Stimulated activated CD8-positive, alpha-beta memory T cell treated with anti-CD3 and anti-CD28 coated beads, Interleukin-15, amount 100 ng/mL, for 48 hours (primary cell): Measurements from ENCODE around the gene ARMC7.
"Not testable (repeated sequence)": the region's sequence is repeated elsewhere in the genome, so short reads cannot be mapped to it uniquely, and the experiment has no call there.

ENCODE experiments used
- DNase-seq, 2 donors: peaks; one replicate each; pipeline ENCODE4 v3.0.0-alpha.2; 2020; ENCODE audit warnings: low read depth in 2 of 2

Gene ARMC7

DNA sequence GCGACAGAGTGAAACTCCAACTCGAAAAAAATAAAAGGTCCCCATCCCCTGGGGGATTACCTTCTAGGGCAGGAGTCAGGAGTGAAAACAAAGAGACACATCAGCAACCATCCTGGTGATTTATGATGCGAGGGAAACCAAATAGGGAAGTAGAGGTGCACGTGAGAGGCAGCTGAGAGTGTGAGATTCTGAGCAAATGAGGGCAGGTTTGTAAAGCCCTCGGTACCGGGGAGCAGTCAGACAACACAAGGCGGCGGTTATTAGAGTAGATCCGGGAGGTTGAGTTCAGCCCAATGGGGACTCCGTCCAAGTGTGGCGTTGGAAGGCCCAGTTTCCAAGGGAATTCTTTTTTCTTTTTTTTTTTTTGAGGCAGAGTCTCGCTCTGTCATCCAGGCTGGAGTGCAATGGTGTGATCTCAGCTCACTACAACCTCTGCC is 7.4 kb upstream of the ARMC7 start:
- no peak for DNase-seq

DNA sequence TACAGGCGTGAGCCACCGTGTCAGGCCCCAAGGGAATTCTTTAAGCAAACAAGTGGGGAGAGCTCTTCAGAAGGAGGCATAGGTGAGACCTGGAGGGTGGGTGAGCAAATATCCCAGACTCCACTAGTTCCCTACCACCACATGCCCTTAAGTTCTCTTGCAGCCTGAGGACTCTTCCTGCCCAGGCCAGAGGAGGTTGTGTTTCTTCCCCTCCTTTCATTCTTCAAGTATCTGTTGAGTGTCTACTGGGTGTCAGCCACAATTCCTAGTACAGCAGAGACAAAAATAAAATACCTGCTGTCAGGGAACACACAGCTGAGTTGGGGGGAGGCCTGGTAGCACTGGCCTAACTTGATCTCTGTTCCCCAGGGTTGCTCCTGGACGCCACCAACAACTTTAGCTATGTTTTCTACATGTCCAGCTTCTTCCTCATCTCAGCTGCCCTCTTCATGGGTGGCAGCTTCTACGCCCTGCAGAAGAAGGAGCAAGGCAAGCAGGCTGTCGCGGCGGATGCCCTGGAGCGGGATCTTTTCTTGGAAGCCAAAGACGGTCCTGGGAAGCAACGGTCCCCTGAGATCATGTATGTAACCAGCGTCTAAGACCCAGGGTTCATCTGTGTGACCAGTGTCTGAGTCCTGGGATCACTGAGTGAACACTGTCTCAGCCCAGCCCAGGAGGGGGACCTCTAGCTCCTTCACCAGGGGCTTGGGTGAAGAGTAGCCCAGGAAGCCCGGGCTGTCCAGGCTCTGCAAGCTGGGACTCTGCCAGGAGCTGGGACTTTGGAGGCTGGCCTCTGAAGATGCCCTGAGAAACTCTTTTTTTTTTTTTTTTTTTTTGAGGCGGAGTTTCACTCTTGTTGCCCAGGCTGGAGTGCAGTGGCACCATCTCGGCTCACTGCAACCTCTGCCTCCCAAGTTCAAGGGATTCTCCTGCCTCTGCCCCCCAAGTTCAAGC is 5.9 kb upstream of the ARMC7 start:
- no peak for DNase-seq

DNA sequence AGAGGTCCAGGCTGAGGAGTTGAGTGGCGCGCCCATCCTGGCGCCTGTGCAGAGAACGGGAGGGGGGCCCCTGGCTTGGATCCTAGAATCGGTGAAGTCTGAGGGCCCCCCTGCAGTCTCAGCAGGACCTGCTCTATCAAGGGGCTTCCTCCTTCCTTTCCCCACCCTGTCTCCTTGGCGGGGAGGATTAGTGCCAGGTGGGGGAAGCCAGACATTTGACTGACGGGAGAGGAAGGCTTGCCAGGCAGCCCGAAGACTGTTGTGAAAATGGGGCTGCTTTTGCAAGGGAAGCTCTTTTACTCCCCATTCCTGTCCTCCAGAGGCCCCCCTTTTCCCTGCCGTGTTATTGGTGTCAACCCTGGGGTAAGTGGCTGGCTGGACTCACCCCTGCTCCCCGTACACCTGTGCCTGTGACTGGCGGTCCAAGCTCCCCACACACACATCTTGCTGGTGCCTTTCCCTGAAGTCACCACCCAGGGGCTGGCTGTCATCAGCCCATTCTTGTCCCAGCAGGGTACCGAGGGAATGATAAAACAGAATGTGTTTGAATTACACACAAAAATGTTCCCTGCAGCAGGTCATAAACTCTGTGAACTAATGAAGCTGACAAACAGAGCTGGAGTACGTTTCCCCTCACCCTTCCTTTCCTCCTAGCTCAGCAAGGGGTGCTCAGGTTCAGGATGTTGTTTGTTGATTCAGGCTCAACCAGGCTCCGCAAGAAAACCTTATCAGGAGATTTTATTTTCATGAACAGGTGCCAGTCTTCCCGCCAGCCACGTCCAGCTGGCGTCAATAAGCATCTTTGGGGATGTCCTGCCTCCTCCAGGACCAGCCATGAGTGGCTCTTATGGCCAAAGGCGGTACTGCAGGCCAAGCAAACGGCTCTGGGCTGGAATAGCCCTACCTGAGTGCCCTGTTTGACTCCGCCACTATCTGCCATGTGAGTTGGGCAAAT is 4.4 kb upstream of the ARMC7 start:
- no peak for DNase-seq

DNA sequence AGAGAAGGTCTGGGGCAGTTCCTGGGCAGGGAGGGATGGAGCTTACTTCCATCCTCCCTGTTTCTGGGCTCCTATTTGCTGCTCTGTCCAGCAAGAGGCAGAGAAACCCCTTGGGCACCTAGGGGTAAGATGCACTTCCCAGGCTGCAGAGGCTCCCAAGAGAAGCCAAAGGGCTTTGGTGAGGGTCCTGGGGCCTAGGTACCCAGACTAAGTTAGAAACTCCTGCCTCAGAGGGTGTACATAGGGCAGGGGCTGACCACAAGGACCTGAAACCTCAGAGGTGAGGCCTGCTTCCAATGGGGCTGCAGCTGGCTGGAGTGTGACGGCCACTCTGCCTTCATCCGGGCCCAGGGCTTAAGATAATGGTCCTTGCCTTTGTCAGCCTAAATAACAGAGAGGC is 1.6 kb upstream of the ARMC7 start:
- no peak for DNase-seq

DNA sequence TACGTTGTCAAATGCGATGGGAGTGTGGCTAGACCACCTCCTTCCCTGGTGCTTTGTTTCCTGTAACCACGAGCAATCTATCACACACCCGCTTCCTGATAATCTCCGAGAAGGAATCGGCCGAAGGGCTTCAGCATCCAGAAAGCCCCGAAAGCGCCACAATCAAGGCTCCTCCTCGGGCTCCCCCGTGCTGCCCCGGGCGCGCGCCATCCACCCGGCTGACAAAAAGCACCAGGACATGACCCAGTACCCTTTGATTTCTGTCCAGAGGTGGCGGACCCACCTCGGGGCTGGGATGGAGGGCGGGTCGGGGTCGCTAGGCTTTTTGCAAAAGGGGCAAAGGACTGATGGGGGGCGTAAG is 743 bp upstream of the ARMC7 start:
- no peak for DNase-seq

DNA sequence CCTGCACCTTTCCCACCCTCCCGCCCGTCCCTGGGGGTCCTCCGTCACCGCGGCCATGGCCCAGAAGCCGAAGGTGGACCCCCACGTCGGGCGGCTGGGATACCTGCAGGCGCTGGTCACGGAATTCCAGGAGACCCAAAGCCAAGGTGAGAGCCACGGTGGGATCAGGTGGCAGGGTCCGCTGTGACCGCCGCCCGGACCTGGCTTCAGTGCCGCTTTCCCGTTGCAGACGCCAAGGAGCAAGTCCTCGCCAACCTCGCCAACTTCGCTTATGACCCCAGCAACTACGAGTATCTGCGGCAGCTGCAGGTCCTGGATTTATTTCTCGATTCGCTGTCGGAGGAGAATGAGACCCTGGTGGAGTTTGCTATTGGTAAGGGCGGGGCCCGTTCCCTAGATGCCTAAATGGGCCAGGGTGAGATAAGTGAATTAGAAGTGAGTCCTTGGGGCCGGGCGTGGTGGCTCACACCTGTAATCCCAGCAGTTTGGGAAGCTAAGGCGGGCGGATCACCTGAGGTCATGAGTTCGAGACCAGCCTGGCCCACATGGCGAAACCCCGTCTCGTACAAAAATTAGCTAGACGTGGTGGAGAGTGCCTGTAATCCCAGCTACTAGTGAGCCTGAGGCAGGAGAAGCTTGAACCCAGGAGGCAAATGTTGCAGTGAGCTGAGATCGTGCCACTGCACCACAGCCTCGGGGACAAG is 617 bp downstream of the ARMC7 start:
- DNase-seq = no peak

DNA sequence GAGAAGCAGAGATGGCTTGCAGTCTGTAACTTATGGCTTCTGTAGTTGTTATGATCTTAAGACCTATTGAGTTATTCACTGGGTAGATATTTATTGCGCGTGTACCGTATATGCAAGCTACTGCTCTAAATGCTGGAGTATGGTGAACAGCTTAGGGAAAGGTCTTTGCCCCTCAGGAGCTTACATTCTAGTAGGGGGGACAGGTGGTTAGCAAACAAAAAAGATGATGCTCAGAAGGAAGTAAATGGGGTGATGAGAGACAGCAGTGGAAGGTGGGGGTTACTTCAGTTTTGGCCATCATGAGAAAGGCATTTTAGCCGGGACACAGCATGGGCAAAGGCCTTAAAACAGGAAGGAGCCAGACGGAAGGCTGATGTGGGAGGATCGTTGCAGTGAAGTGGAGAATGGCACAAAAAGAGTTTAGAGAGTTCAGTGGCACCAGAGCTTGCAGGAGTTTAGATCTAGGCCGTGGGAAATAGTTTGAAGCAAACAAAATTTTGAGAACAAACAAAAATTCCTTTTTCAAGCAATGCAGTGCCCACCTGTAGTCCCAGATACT is 2.1 kb downstream of the ARMC7 start:
- DNase-seq = no peak

DNA sequence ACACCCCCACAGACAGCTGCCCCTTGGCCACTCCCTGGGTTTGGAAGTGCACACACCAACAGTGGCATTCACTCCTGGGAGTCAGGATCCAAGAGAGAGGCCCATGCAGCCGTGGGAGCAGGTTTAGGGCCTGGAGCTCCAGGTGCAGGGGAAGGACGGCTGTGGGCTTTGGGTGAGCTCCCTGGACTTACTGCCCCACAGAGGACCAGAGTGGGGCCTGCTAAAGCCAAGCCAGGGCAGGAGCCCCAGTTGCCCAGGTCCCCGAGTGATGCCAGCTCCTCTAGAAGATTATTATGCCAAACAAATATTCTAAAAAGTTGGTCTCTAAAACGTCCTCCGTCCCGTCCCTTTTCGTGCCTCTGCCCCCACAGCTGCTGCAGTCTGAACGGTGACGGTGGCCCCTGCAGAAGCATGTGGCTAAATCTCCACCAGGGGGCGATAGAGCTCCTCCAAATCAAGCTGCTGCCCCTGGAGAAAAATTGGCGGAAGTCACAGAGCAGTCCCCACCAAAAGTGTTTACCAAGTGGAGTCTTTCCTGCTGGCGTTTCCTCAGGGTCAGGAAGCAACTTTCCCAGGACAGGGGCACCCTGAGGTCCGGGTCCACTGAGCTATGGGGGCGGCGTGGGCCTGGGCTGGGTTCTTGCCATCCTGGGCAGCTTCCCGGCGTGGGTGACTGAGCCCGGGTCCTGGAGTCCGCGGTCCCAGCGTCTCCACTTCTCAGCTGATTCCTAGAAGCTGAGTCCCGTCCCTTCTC is 4.2 kb downstream of the ARMC7 start:
- peak; percentile 74 to 82 for DNase-seq

DNA sequence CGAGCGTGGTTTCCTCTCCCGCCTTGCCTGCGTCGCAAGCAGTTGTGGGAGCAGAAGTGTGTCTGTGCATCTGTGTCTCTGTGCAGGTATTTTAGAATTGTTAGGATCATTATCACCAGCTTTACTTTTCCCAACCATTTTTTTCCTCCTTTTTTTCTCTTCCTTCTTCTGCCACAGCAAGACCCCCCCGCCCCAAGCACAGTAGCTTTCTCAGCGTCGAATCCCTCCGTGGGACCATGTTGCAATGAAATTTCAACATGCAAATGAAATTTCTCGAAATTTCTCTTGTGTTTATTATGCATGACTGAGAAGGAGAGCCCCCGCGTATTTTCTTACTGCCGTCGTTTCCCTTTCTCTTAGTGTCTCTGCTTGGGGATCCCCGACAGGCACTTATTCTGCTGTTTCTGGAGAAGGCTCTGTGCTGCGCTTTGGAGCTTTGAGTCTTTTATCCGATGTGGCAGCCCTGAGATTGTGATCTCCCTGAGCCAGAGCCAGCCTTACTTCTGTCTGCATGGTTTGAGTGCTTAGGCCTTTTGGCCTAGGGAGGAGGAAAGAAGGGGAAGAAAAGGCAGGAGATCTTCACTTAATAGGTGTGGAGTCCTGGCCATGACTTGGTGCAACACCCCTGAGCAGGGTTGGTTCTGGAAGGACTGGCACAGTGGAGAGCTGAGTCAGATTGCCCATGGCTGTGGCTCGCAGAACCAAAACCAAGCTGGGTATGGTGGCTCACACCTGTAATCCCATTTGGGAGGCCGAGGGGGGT is 5.0 kb downstream of the ARMC7 start:
- DNase-seq = no peak

DNA sequence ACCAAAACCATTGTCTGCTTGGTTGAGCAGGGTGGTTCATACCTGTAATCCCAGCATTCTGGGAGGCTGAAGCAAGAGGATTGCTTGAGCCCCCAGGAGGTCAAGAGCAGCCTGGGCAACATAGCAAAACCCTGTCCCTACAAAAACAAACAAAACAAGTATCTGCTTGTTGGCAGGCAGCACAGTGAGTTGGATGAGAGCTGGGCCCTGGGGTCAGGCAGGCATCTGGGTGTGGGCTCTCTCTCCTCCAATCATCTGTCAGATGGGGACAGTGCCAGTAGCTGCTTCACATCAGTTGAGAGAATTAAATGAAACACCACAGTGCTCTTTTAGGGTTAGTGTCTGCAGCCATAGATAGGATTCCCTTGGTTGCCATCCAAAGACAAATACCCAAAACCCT is 5.8 kb downstream of the ARMC7 start:
- DNase-seq = no peak

DNA sequence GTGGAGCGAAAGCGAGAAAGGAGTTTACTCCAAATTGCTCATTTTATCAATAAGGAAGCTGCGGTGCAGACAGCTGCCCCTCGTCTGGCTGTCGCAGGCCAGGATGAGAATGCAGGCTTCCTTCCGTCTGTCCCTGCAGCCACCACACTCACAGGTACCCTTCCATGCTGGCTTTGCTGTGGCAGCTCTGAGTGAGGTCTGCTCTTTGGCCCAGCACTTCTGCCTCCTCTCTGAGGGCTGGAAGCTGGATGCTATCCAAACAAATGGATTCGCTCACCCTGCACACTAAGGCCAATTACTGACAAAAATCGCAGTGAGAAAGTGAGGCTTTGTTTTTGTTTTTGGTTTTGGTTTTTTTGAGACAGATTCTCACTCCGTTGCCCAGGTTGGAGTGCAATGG is 7.0 kb downstream of the ARMC7 start:
- DNase-seq = no peak

DNA sequence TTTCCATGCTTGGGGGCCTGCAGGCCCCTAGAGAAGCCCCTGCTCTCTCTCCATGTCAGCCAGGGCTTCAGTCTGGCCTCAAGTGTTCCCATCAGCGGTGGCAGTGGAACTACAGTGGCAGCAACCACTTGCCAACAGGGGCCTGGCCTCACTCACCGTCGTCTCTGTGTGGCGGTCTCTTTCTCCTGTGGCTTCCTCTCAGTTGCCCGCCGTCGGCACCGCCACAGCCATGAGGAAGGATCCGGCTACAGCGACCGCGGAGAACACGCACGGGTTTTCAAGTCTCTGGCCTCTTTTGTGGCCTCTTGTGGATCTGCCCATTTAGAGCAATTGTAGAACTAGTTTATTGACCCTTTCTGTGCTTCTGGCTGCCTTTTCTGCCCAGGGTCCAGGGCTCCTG is 8.5 kb downstream of the ARMC7 start:
- no peak for DNase-seq

DNA sequence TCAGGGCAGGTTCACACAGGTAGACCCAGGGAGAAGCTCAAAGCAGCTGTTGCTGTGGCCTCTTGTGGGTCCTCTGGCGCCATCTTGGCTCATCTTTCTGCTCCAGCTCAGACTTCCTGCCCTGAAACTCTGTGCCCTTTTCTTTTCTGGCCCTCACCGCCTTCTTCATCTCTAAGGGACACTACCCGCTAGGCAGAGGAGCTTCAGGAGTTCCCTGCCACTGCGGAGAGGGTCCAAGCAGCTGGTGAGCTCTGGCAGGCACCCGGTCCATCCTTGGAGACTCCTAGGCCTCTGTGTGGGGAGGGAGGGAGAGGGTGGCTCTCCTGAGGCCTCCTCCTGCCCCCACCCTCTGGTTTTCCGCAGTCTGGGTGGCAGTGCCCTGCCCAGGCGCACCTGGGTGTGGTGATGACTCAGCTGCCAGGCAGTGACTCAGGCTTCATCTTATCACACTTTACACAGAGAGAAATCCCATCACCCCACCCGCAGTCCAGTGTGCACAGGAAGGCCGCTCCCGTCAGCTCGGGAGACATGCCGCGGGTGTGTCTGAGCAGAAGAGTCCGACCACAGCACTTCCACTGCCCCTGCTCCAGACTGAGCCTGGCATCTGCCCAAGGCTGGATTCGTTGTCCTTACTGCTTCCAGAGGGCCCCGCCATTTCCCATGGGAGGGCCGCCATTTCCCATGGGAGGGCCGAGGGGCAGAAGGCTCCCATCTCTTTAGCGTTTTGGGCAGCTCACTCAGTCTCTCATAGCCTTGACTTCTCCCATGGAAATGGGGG is 14.5 kb downstream of the ARMC7 start:
- DNase-seq = peak; percentile 26 to 46

DNA sequence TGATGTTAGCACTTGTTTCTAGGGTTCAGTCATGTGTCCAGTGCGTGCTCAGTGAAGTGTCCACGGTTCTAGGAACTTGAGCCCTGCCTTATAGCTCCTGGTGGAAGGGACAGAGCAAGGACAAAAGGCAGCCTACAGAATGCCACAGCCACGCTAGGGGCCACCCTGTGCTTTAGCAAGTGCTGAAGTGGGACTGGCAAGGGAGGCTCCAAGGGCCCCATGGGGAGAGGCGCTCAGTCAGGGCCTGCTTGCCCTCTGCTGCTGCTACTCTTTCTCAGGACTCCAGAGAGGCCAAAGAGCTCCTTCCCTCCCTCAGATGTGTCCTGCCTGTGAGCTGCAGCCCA is 15.0 kb downstream of the ARMC7 start:
- no peak for DNase-seq

DNA sequence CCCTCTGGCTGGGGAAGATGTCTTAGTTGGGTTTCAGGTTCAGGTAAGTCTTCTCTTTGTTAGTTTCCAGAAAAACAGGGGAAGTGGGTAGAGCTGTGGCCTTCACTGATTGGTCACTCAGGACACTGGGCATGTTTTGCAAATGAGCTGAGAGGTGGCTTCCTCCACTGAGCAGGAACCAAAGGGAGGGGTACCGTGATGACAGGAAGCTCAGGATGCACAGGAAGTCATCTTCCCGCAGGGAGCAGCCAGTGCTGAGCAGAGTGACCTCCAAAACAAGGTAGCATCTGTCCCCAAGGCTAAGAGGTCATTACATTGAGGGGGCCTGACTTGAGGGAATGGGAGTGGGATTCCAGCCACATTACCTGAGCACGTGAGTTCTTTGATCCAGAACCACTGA is 16.2 kb downstream of the ARMC7 start:
- no peak for DNase-seq

DNA sequence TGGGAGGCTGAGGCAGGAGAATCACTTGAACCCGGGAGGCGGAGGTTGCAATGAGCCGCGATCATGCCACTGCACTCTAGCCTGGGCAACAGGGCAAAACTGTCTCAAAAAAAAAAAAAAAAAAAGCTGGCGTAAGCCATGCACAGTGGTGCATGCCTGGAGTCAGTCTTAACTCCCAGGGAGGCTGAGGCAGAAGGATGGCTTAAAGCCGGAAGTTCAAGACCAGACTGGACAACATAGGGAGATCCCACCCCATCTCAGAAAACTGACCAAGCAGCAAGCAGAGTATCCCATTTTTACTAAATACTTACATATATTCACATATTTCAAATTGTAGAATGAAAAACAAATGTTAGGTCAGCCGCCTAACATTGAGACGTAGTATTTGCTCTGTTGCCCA is 17.2 kb downstream of the ARMC7 start:
- no peak for DNase-seq

DNA sequence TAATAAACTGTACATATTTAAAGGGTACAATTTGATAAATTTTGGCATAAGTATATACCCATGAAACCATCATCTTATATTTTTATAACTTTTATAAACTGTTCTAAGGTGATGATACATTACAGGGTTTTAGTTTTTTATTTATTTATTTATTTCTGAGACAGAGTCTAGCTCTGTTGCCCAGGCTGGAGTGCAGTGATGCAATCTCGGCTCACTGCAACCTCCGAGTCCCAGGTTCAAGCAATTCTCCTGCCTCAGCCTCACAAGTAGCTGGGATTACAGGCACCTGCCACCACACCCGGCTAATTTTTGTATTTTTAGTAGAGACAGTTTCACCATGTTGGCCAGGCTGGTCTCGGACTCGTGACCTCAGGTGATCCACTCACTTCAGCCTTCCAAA is 18.2 kb downstream of the ARMC7 start:
- DNase-seq = not testable (repeated sequence)

DNA sequence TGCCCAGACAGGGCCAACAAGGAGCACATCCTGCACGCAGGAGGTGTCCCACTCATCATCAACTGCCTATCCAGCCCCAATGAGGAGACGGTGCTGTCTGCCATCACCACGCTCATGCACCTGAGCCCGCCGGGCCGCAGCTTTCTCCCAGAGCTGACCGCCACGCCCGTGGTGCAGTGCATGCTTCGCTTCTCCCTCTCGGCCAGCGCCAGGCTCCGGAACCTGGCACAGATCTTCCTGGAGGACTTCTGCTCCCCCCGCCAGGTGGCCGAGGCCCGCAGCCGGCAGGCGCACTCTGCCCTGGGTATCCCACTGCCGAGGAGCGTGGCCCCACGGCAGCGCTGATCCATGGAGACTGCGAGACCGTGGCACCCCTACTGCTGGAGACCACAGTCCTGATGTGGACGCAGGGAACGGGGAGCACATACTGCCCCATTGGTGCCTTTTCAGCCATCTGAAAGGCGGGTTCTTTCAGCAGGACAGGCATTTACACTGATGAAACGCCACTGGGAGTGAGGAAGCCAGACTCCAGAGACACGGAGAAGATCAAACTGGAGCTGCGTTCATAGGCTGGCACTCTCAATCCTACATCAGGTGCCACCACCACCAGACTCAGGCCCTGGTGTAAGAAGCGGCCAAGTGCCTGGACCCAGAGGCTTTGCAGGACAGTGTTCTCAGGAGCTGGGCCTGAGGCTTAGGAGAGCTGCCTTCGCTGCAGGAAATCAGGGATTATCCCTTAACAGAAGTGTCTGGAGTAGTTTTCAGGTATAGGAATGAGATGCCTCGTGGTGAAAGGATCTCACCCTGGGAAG is 19.1 kb downstream of the ARMC7 start:
- no peak for DNase-seq

DNA sequence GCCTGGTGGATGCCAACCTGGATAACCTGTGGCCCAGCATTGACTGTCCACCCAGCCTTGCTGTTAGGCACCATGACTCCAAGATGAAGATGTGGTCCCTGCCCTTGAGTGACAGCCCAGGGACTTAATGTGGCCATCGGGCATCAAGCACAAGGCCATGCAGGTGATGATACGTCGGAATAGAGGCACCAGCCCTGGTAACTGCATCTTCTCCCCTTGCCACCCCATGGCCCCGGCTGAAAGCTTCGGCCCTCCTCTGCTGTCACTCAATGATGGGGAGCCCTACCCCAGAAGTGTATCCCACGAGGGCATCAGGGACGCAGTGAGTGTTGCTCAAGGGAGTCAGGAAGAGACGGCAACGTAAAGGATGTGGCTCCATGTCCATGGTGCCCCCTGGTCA is 19.8 kb downstream of the ARMC7 start:
- DNase-seq = no peak
